NOMO-1 treated with DMSO at 0.1 percent for 48 hours (cell line): Measurements from ENCODE around the gene ROS1.
"Not testable (repeated sequence)": the region's sequence is repeated elsewhere in the genome, so short reads cannot be mapped to it uniquely, and the experiment has no call there.

Experiments
- DNase-seq: peaks from one replicate; lab custom pipeline; 2025; ENCODE audit not compliant: unreplicated experiment; lab: John Stamatoyannopoulos, UW

Gene ROS1

GRCh38 chr6:117425431-117426153 is at the start of gene ROS1:
Gene ROS1 (minus strand): TSS chr6:117425942. CDS start chr6:117425656, 286 bp downstream.
- DNase-seq, result no peak

GRCh38 chr6:117473401-117473800 is 47.7 kb upstream of the ROS1 start:
- no peak for DNase-seq

- no peak for DNase-seq
Measured at GRCh38 chr6:117472667-117473066, 46.9 kb upstream of the ROS1 start.

- no peak for DNase-seq
Measured at GRCh38 chr6:117469791-117470190, 44.0 kb upstream of the ROS1 start.

- DNase-seq, result peak; percentile 75
Measured at GRCh38 chr6:117469356-117469755, 43.6 kb upstream of the ROS1 start.

GRCh38 chr6:117468527-117468926 is 42.8 kb upstream of the ROS1 start:
- not testable (repeated sequence) for DNase-seq

GRCh38 chr6:117467876-117468275 is 42.1 kb upstream of the ROS1 start:
- no peak for DNase-seq

GRCh38 chr6:117465691-117466090 is 39.9 kb upstream of the ROS1 start:
- DNase-seq, result no peak

GRCh38 chr6:117464700-117465099 is 39.0 kb upstream of the ROS1 start:
- DNase-seq, result no peak

GRCh38 chr6:117463762-117464665 is 38.3 kb upstream of the ROS1 start:
- DNase-seq, result peak; percentile 10

GRCh38 chr6:117459204-117459944 is 33.6 kb upstream of the ROS1 start:
- no peak for DNase-seq

GRCh38 chr6:117456998-117457397 is 31.3 kb upstream of the ROS1 start:
- no peak for DNase-seq

- DNase-seq, result no peak
Measured at GRCh38 chr6:117456250-117456649, 30.5 kb upstream of the ROS1 start.

GRCh38 chr6:117451671-117452070 is 25.9 kb upstream of the ROS1 start:
- DNase-seq, result peak; percentile 18

GRCh38 chr6:117449549-117450439 is 24.1 kb upstream of the ROS1 start:
- peak; percentile 65 for DNase-seq

GRCh38 chr6:117448732-117449485 is 23.2 kb upstream of the ROS1 start:
- no peak for DNase-seq

- no peak for DNase-seq
Measured at GRCh38 chr6:117448011-117448410, 22.3 kb upstream of the ROS1 start.

GRCh38 chr6:117446861-117447260 is 21.1 kb upstream of the ROS1 start:
- no peak for DNase-seq

- no peak for DNase-seq
Measured at GRCh38 chr6:117444600-117444999, 18.9 kb upstream of the ROS1 start.

GRCh38 chr6:117442313-117442712 is 16.6 kb upstream of the ROS1 start:
- not testable (repeated sequence) for DNase-seq
